Posterior cingulate gyrus (tissue), 11 donors: Measurements from ENCODE around the gene SNU13.
"Not testable (repeated sequence)": the region's sequence is repeated elsewhere in the genome, so short reads cannot be mapped to it uniquely, and the experiment has no call there.

Experiments used
- DNase-seq, 10 donors: peaks; one replicate each; pipeline versions ENCODE4 v3.0.0 to v3.0.0-alpha.2; 2020 to 2021; ENCODE audit warnings: mixed read lengths in 3 of 10
- intact Hi-C: fragments of 100-400 bp; cut with DNase I; formaldehyde crosslinking; loops from one replicate; pipeline ENCODE4 v1.15.1; 2023

Gene SNU13

GRCh38 chr22:41683052-41683451 lies 5.6 kb downstream of the SNU13 start:
- peak in 2 of 10 donors; percentile 24 to 42 for DNase-seq
- intact Hi-C loops: no loop called here

- DNase-seq: peak in 9 of 10 donors; percentile 85 to 99 (median 89)
- intact Hi-C loops: no loop called here
Observed at GRCh38 chr22:41682033-41682807, 6.4 kb downstream of the SNU13 start.

- intact Hi-C loops: no loop called here
- peak in 2 of 10 donors; percentile 70 to 71 for DNase-seq
Observed at GRCh38 chr22:41681616-41682015, 7.1 kb downstream of the SNU13 start.

- intact Hi-C loops: no loop called here
- DNase-seq: no peak
Observed at GRCh38 chr22:41676134-41676533, 12.5 kb downstream of the SNU13 start.

- DNase-seq: no peak
- intact Hi-C loops: no loop called here
Observed at GRCh38 chr22:41674846-41675340, 13.8 kb downstream of the SNU13 start.

DNA sequence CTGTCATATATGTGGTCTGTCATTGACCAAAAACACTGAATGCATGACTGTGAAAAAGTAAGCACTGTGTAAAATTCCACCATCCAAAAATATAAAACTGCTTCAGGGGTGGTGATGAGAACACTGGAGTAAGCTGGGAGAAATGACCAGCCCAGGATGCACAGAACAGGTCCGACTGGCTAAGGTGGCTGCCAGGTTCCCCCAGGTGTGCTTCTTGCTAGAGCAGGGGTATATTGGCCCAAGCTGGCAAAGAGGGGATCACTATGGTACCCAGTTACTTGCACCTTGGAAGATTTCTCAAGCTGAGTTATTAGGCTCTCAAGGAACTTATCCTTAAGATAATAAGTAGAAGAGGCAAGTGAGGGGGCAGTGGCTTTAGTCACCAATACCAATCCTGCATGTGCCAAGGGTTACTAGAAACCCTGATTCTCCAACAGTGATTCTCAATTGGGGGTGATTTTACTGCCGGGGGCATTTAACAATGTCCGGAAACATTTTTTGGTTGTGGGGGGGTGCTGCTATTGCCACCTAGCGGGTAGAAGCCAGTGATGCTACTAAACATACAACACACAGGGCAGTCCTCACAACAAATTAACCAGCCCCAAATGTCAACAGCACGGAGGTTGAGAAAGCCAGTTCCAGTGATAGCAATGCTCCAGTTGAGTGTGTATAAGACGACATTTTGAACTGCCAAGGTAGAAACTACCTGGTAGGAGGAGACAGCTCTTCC lies 15.7 kb downstream of the SNU13 start:
- DNase-seq: peak in 2 of 10 donors; percentile 31 to 49
- intact Hi-C loops: no loop called here

- DNase-seq, intact Hi-C loops: not testable (repeated sequence)
Observed at GRCh38 chr22:41672096-41672495, 16.6 kb downstream of the SNU13 start.

DNA sequence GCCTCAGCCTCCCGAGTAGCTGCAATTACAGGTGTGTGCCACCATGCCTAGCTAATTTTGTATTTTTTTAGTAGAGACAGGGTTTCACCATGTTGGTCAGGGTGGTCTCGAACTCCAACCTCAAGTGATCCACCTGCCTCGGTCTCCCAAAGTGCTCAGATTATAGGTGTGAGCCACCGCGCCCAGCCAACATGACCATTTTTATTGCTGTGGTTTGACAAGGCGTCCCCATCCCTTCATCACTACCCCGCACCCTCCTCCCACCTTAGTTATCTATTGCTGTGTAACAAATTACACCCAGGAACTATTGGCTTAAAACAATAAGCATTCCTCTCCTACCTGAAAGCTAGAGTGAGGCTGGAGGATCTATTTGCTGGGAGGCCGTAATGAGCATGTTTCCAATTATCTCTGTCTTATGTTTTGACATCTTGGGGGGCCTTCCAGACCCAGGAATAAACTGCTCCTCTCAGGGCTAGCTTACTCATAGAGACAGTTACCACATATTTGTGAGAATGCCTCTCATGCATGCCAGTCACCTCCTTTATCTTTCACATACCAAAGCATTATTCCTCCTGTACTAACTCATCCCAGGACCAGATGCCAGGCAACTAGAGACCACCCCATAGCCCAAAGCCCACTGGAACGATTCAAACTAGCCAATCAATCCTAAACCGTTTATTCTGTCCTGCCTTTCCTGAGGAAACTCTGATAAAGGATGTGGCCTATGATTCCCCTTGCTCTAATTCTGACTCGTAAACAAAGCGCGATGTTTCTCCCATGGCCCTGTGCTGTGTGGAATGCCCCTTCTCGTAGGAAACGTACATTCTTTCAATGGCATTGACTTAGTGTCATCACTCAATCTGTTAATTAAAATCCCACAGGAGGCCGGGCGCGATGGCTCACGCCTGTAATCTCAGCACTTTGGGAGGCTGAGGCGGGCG lies 19.4 kb downstream of the SNU13 start:
- no peak for DNase-seq
- intact Hi-C loops: no loop called here

- DNase-seq: no peak
- intact Hi-C loops: no loop called here
Observed at GRCh38 chr22:41664951-41665350, 23.7 kb downstream of the SNU13 start.

GRCh38 chr22:41664490-41664889 lies 24.2 kb downstream of the SNU13 start:
- DNase-seq: no peak
- intact Hi-C loops: no loop called here

DNA sequence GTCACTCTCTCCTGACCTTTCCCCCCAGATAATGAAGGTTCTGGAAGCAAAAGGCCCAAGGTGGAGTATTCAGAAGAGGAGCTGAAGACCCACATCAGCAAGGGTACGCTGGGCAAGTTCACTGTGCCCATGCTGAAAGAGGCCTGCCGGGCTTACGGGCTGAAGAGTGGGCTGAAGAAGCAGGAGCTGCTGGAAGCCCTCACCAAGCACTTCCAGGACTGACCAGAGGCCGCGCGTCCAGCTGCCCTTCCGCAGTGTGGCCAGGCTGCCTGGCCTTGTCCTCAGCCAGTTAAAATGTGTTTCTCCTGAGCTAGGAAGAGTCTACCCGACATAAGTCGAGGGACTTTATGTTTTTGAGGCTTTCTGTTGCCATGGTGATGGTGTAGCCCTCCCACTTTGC lies 25.1 kb downstream of the SNU13 start:
- peak in 1 of 10 donors; percentile 49 for DNase-seq
- intact Hi-C loops: not testable (repeated sequence)

DNA sequence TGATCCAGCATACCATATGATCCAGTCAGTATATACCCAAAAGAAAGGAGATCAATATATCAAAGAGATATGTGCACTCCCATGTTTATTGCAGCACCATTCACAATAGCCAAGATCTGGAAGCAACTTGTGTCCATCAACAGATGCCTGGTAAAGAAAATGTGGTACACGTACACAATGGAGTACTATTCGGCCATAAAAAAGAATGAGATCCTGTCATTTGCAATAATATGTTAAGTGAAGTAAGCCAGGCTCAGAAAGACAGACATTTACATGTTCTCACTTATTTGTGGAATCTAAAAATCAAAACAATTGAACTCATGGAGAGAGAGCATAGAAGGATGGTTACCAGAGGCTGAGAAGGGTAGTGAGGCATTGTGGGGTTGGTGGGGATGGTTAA lies 27.0 kb downstream of the SNU13 start:
- intact Hi-C loops: no loop called here
- DNase-seq: no peak

GRCh38 chr22:41661088-41661487 lies 27.6 kb downstream of the SNU13 start:
- DNase-seq: no peak
- intact Hi-C loops: no loop called here

- intact Hi-C loops: no loop called here
- DNase-seq: no peak
Observed at GRCh38 chr22:41660416-41660815, 28.3 kb downstream of the SNU13 start.

DNA sequence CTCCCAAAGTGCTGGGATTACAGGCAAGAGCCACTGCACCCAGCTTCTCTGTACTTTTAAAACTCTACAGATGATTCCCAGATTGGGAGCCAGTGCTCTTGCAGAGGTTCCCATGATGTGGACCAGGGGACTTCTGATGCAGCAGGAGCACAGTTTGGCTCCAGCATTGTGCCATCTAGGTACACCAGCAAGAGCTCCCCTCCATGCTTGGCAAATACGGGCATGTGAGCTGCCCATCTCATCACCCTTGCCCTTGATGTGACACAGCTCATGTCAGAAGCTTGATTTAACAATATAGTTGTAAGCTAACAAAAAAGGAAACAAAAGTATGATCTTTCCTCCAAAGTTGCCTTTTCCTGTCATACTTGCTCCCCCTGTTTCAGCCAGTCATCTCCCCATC lies 28.7 kb downstream of the SNU13 start:
- intact Hi-C loops: no loop called here
- no peak for DNase-seq

DNA sequence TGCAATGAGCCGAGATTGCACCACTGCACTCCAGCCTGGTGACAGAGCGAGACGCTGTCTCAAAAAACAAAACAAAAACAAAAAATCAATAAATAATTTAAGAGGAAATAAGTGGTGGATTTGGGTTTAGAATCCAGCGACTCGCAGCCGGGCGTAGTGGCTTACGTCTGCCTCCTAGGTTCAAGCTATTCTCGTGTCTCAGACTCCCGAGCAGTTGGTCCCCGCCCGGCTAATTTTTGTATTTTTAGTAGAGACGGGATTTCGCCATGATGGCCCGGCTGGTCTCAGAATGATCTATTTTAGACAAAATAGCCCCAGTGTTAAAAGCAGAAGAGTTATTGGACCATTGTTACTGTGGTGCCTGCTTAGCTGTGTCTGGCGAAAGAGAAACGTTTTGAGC lies 29.8 kb downstream of the SNU13 start:
- no peak for DNase-seq
- intact Hi-C loops: no loop called here

DNA sequence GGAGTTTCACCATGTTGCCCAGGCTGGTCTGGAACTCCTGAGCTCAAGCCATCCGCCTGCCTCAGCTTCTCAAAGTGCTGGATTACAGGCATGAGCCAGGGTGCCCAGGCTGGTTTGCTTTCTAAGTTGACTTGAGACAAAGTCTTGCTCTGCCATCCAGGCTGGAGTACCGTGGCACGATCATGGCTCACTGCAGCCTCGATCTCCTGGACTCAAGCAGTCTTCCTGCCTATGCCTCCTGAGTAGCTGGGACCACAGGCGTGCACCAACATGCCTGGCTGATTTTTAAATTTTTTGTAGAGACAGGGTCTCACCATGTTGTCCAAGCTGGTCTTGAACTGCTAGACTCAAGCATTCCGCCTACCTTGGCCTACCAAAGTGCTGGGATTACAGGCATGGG lies 31.0 kb downstream of the SNU13 start:
- intact Hi-C loops: no loop called here
- DNase-seq: no peak

GRCh38 chr22:41656556-41656955 lies 32.1 kb downstream of the SNU13 start:
- DNase-seq: no peak
- intact Hi-C loops: no loop called here

DNA sequence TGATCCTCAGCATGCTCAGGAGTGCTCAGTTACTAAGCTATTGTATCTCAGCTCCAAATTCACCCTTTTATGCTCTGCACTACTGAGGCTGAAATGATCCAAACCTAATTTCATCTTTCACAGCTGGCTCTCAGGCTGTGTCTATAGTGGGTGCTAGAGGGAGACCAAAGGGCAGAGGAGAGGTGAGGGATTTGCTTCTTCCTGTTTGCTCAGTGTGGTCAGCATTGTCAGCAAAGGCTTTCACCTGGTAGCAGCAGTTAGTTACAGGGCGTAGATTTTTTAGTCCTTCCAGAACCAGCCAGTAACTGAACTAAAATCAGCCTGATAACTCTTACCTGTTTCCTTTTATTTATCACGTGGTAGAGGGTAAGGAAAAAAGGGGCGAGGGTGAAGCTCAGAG lies 34.3 kb downstream of the SNU13 start:
- intact Hi-C loops: no loop called here
- DNase-seq: no peak

DNA sequence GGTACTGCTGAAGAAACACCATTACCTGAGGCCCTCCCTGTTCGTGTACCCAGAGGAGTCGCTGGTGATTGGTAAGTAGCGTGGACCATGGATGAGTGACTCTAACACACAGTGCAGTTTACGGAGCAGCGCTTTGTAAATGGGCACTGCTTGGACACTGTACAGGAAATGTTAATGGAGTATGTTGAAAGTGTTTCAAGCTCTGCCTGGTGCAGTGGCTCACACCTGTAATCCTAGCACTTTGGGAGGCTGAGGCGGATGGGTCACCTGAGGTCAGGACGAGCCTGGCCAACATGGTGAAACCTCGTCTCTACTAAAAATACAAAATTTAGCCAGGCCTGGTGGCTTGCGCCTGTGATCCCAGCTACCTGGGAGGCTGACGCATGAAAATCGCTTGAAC lies 37.8 kb downstream of the SNU13 start:
- intact Hi-C loops: no loop called here
- no peak for DNase-seq

DNA sequence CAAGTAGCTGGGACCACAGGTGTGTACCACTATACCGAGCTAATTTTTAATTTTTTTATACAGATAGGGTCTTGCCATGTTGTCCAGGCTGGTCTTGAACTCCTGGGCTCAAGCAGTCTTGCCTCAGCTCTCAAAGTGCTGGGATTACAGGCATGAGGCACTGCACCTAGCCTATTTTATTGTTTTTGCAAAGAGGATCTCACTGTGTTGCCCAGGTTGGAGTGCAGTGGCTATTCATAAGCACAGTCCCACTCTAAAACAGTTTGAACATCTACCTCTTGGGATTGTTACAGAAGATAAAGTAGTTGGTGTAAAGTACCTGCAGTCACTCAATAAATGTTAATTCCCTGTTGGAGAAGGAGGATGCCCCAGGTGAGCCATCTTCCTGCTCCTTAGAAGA lies 38.4 kb downstream of the SNU13 start:
- intact Hi-C loops: no loop called here
- no peak for DNase-seq
